H1 (cell line): ENCODE data around the gene MIER2. TPM values are rescaled to one million over a fixed set of nuclear protein-coding genes. Genes with fewer than 3 reads are reported as not detected.

Experiments used
- CTCF ChIA-PET: fragments of 300-600 bp; sonication (Branson Sonifier 250); formaldehyde crosslinking; loops from one replicate; lab custom pipeline; 2021; ENCODE audit not compliant: partially characterized antibody; lab: Charles Lee
- POLR2A ChIA-PET: fragments of 300-600 bp; sonication (Branson Sonifier 250); formaldehyde crosslinking; loops from one replicate; lab custom pipeline; 2021; ENCODE audit warnings: inconsistent platforms; ENCODE audit not compliant: partially characterized antibody; lab: Charles Lee
- DNase-seq, 2 experiments: peaks; one replicate each; pipeline versions ENCODE4 v3.0.0 to v3.0.0-alpha.2; 2010 to 2022; ENCODE audit warnings: low spot score in 2 of 2, low read depth in 1 of 2, mixed read lengths in 1 of 2
- FAIRE-seq: peaks from 2 replicates; lab custom pipeline; 2011; peaks lifted over from hg19 to GRCh38; lab: Jason Lieb, UNC
- H2AFZ ChIP-seq: 2 replicates; pipeline ENCODE4 v1.8.1; 2012; ENCODE audit warnings: low read length, inconsistent platforms
- H2AK5ac ChIP-seq: 2 replicates; pipeline ENCODE4 v1.6.1; 2013; ENCODE audit warnings: low read depth, low read length
- H2BK120ac ChIP-seq: replicated peaks from 2 replicates; pipeline ENCODE3; 2013; ENCODE audit warnings: low read depth, low read length, inconsistent platforms
- H2BK12ac ChIP-seq: 2 replicates; pipeline ENCODE4 v1.6.1; 2013; ENCODE audit warnings: low read depth, low read length
- H2BK15ac ChIP-seq: 2 replicates; pipeline ENCODE4 v1.6.1; 2013; ENCODE audit warnings: low read length
- H2BK20ac ChIP-seq: 2 replicates; pipeline ENCODE4 v1.6.1; 2013; ENCODE audit warnings: low read length
- H2BK5ac ChIP-seq: 2 replicates; pipeline ENCODE4 v1.6.1; 2013; ENCODE audit warnings: low read depth, low read length
- H3K14ac ChIP-seq: 2 replicates; pipeline ENCODE4 v1.6.1; 2013; ENCODE audit warnings: inconsistent platforms; ENCODE audit not compliant: insufficient read length
- H3K18ac ChIP-seq: 2 replicates; pipeline ENCODE4 v1.6.1; 2013; ENCODE audit warnings: low read length; ENCODE audit errors: extremely low read depth
- H3K23ac ChIP-seq: 2 replicates; pipeline ENCODE4 v1.6.1; 2013; ENCODE audit warnings: inconsistent platforms; ENCODE audit not compliant: insufficient read length
- H3K23me2 ChIP-seq: 2 replicates; pipeline ENCODE4 v1.6.1; 2013; ENCODE audit warnings: low read depth, low read length
- H3K27ac ChIP-seq: 2 replicates; pipeline ENCODE4 v1.6.1; 2011; ENCODE audit warnings: low read depth, low read length, inconsistent platforms
- H3K27me3 ChIP-seq, 4 experiments: replicated peaks in 1 of 4; 1 replicate in 1 of 4; 2 replicates in 3 of 4; pipeline versions ENCODE4 v1.6.1 to v1.8.1; 2011 to 2013; ENCODE audit warnings: low read length in 3 of 4, mild to moderate bottlenecking in 3 of 4, inconsistent platforms in 2 of 4, mixed read lengths in 2 of 4, moderate library complexity in 1 of 4; ENCODE audit not compliant: control insufficient read depth in 3 of 4, insufficient read depth in 3 of 4; ENCODE audit errors: extremely low read depth in 1 of 4
- H3K36me3 ChIP-seq, 4 experiments: 2 replicates each; pipeline versions ENCODE4 v1.6.1 to v1.8.1; 2011 to 2013; ENCODE audit warnings: mild to moderate bottlenecking in 4 of 4, low read length in 3 of 4, moderate library complexity in 2 of 4, control low read depth in 1 of 4, inconsistent platforms in 1 of 4; ENCODE audit not compliant: insufficient read depth in 4 of 4, control insufficient read depth in 2 of 4
- H3K4ac ChIP-seq: replicated peaks from 2 replicates; pipeline ENCODE3; 2013; ENCODE audit warnings: low read length, low read depth, mixed read lengths, inconsistent platforms; ENCODE audit not compliant: insufficient read length
- H3K4me1 ChIP-seq, 4 experiments: replicated peaks in 1 of 4; 1 replicate in 1 of 4; 2 replicates in 3 of 4; pipeline versions ENCODE4 v1.6.1 to v1.8.1; 2011 to 2013; ENCODE audit warnings: low read length in 3 of 4, inconsistent platforms in 2 of 4, mixed read lengths in 1 of 4; ENCODE audit not compliant: insufficient read depth in 4 of 4, control insufficient read depth in 3 of 4
- H3K4me2 ChIP-seq, 2 experiments: 2 replicates each; pipeline versions ENCODE4 v1.6.1 to v1.8.1; 2011 to 2013; ENCODE audit warnings: low read depth in 2 of 2, low read length in 2 of 2, control low read depth in 1 of 2, inconsistent platforms in 1 of 2, mild to moderate bottlenecking in 1 of 2; ENCODE audit not compliant: insufficient read depth in 1 of 2
- H3K4me3 ChIP-seq, 4 experiments: fragments of 200-600, 300-600 bp in 1 of 4; sonication (generic), shearing (Covaris generic), sonication (Bioruptor Twin) in 1 of 4; 2 replicates each; pipeline versions ENCODE4 v1.5.1 to v1.8.1; 2011 to 2016; ENCODE audit warnings: low read length in 4 of 4, low read depth in 3 of 4, control low read depth in 2 of 4, inconsistent platforms in 2 of 4, mild to moderate bottlenecking in 2 of 4, mixed read lengths in 1 of 4, moderate library complexity in 1 of 4; ENCODE audit not compliant: insufficient read depth in 2 of 4; ENCODE audit errors: extremely low read depth in 1 of 4
- H3K56ac ChIP-seq: replicated peaks from 2 replicates; pipeline ENCODE3; 2013; ENCODE audit warnings: low read depth, mild to moderate bottlenecking, mixed read lengths, low read length, inconsistent platforms; ENCODE audit not compliant: insufficient read length
- H3K79me1 ChIP-seq: 2 replicates; pipeline ENCODE4 v1.6.1; 2013; ENCODE audit warnings: low read depth, low read length, control low read depth
- H3K79me2 ChIP-seq, 2 experiments: 2 replicates each; pipeline versions ENCODE4 v1.6.1 to v1.8.1; 2012 to 2013; ENCODE audit warnings: low read length in 2 of 2, mild to moderate bottlenecking in 2 of 2, inconsistent platforms in 1 of 2; ENCODE audit not compliant: insufficient read depth in 2 of 2, control insufficient read depth in 1 of 2
- H3K9ac ChIP-seq, 4 experiments: replicated peaks in 1 of 4; 1 replicate in 1 of 4; 2 replicates in 3 of 4; pipeline versions ENCODE4 v1.6.1 to v1.8.1; 2011 to 2013; ENCODE audit warnings: low read depth in 3 of 4, low read length in 3 of 4, control low read depth in 2 of 4, mild to moderate bottlenecking in 2 of 4, moderate library complexity in 2 of 4, inconsistent platforms in 1 of 4; ENCODE audit errors: extremely low read depth in 1 of 4
- H3K9me3 ChIP-seq, 2 experiments: 2 replicates each; pipeline versions ENCODE4 v1.6.1 to v1.8.1; 2012 to 2013; ENCODE audit warnings: mild to moderate bottlenecking in 2 of 2, moderate library complexity in 2 of 2, control low read depth in 1 of 2, inconsistent platforms in 1 of 2, low read depth in 1 of 2, low read length in 1 of 2, mixed read lengths in 1 of 2; ENCODE audit not compliant: insufficient read depth in 2 of 2
- H4K20me1 ChIP-seq, 2 experiments: replicated peaks in 1 of 2; 2 replicates each; pipeline versions ENCODE3 to v1.8.1; 2011 to 2013; ENCODE audit warnings: inconsistent platforms in 2 of 2, low read length in 2 of 2, mild to moderate bottlenecking in 1 of 2; ENCODE audit not compliant: insufficient read depth in 2 of 2, control insufficient read depth in 1 of 2
- H4K5ac ChIP-seq: 2 replicates; pipeline ENCODE4 v1.6.1; 2013; ENCODE audit warnings: low read length, low read depth, mixed read lengths, inconsistent platforms; ENCODE audit not compliant: insufficient read length
- H4K8ac ChIP-seq: 2 replicates; pipeline ENCODE4 v1.8.0; 2013; ENCODE audit warnings: mild to moderate bottlenecking, moderate library complexity, low read length, inconsistent platforms; ENCODE audit not compliant: insufficient read depth; ENCODE audit errors: extremely low read depth
- H4K91ac ChIP-seq: replicated peaks from 2 replicates; pipeline ENCODE3; 2013; ENCODE audit warnings: low read length, mixed read lengths, inconsistent platforms; ENCODE audit not compliant: insufficient read length
- CBX8 ChIP-seq: fragments of 300-800, 300-1000 bp; sonication (generic); IDR thresholded peaks from 2 replicates; pipeline ENCODE4 v1.7.1; 2016; ENCODE audit warnings: low read depth, low read length, borderline replicate concordance
- WGBS, 2 experiments: shearing (Covaris generic) in 1 of 2; methylation state at CpG; one replicate each; pipeline versions ENCODE4 v1.1.6 to v1.1.7; 2013 to 2015; ENCODE audit warnings: low lambda C conversion rate in 2 of 2, mixed read lengths in 2 of 2, inconsistent platforms in 1 of 2, low coverage in 1 of 2, missing lambda C conversion rate in 1 of 2; ENCODE audit not compliant: insufficient replicate concordance in 2 of 2, insufficient coverage in 1 of 2, insufficient read length in 1 of 2; ENCODE audit errors: extremely low coverage in 1 of 2, missing lambda C conversion rate in 1 of 2; 5-methylcytosine and 5-hydroxymethylcytosine counted together
- polyA plus RNA-seq, 7 experiments: library from polyadenylated mRNA; depleted of rRNA in 3 of 7; stranded (reverse) in 5 of 7; unstranded in 2 of 7; fragments of >200 nt in 5 of 7; fragments of 200-250 nt in 2 of 7; gene quantifications; 1 replicate in 5 of 7; 2 replicates in 1 of 7; 4 replicates in 1 of 7; pipeline versions ENCODE4 v1.2.1 to v1.2.3, GENCODE V29; 2011 to 2013; ENCODE audit warnings: missing spikeins in 2 of 7, mixed read lengths in 2 of 7
- total RNA-seq: library from RNA; stranded (reverse); fragmentation: NEBNext Ultra II Directional; extraction: Animal tissue kit (Norgen Biotek cat#: 25700); gene quantifications from 2 replicates; pipeline ENCODE4 v1.2.1, GENCODE V29; 2021

The MIER2 gene
- total and polyA plus RNA-seq, 2 of the 8 experiments (the other 6 are each of a cell fraction or from before 2014, with no cell fraction given): 30.3 to 48.3 TPM

DNA sequence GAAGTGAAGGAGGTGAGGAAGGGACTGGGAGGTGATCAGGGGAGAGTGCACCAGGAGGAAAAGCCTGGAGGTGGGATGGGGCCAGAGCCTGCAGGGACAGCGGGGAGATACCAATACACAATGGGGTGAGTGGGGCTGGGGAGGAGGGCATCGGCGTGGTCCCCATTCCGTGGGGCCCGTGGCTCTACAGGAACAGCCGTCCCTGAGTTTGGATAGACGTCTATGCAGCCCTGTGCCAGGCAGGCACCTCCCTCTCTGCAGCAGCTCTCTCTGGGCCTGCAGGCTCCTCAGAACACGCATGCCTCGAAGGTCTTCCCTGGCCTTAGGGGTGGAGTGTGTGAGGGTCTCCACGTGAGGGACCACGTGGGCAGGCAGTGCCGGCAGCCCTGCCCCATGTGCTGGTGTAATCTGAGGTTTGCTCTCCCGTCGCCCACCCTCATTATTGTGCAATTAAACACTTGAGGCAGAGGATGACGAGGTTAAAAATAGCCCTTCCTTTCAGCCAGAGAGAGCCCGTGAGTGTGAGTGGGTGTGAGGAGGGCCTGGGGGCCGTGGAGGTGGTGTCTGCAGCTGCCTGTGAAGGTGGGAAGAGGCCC, 47.9 kb upstream of the MIER2 start:
- POLR2A ChIA-PET: no interaction called here
- H3K23me2 ChIP-seq: peaks cover 19% of the 10 kb centered on the region
- DNase-seq: no peak
- no peak overlapping the region for H3K4me2 ChIP-seq
- H3K18ac ChIP-seq: no peak overlapping the region
- no peak for FAIRE-seq
- peaks cover 0 to 11% (median 3%) of the 10 kb centered on the region in 4 experiments; a peak in 5 of 7 replicates for H3K4me1 ChIP-seq
- H3K79me2 ChIP-seq: no peaks in the 10 kb centered on the region
- no peak overlapping the region for H3K4ac ChIP-seq
- no peak overlapping the region for H3K4me3 ChIP-seq
- peak overlapping the region; percentile 3 for H4K8ac ChIP-seq
- no peak overlapping the region for H3K27ac ChIP-seq
- H3K79me1 ChIP-seq: no peaks in the 10 kb centered on the region
- no peak overlapping the region for H2AFZ ChIP-seq
- H2BK20ac ChIP-seq: no peak overlapping the region
- H2BK120ac ChIP-seq: no peak overlapping the region
- H3K14ac ChIP-seq: no peak overlapping the region
- H3K23ac ChIP-seq: no peak overlapping the region
- no peak overlapping the region for H4K91ac ChIP-seq
- no peak overlapping the region for H2BK5ac ChIP-seq
- H2BK15ac ChIP-seq: no peak overlapping the region
- H2AK5ac ChIP-seq: no peak overlapping the region
- 87% methylated on average over 17 of the region's 17 CpGs; no CpG with 5 or more reads in 1 of the 2 experiments for WGBS, 2 experiments
- H3K27me3 ChIP-seq: peaks cover 0 to 2% (median 0%) of the 10 kb centered on the region in 4 experiments; a peak in 2 of 7 replicates
- H4K5ac ChIP-seq: no peak overlapping the region
- H3K9me3 ChIP-seq: peaks cover 11 to 13% of the 10 kb centered on the region in 2 experiments; a peak in 3 of 4 replicates
- no peak overlapping the region for H2BK12ac ChIP-seq
- no peak overlapping the region for H3K9ac ChIP-seq
- CTCF ChIA-PET: no interaction called here
- H3K36me3 ChIP-seq: no peaks in the 10 kb centered on the region
- peaks cover 0 to 3% of the 10 kb centered on the region in 2 experiments for H4K20me1 ChIP-seq
- H3K56ac ChIP-seq: no peak overlapping the region
- TF ChIP-seq CBX8: no peak
